Measurements from ENCODE around the gene FHL1. TPM values are rescaled to one million over a fixed set of nuclear protein-coding genes. Genes with fewer than 3 reads are reported as not detected.

Gene FHL1
- polyA plus RNA-seq, 4 donors = 8.7 to 97.5 (median 62.1) TPM

- FAIRE-seq (peak; percentile 94), DNase-seq (peak; percentile 27 to 73)
- Histone ChIP-seq H3K27ac (ENCODE audit: low read depth in 1 of 3, low read length in 2 of 3) (no peak overlapping the region), H3K27me3 (ENCODE audit: control insufficient read depth in 3 of 3, insufficient read depth in 3 of 3, low read length in 3 of 3) (no peaks in the 10 kb centered on the region), H3K4me3 (ENCODE audit: low read depth in 1 of 3, low read length in 3 of 3) (no peak overlapping the region), H3K9me3 (ENCODE audit: control insufficient read depth in 2 of 2, insufficient read depth in 1 of 2, low read depth in 1 of 2, low read length in 1 of 2) (no peaks in the 10 kb centered on the region), H3K36me3 (ENCODE audit: control insufficient read depth in 3 of 3, insufficient read depth in 2 of 3, low read depth in 1 of 3, low read length in 3 of 3) (no peaks in the 10 kb centered on the region), H3K4me1 (ENCODE audit: control insufficient read depth in 3 of 3, insufficient read depth in 2 of 3, low read depth in 1 of 3, low read length in 2 of 3) (no peaks in the 10 kb centered on the region)
- WGBS, 3 donors = 22 to 56% (median 55%) methylated on average over 4 of the region's 4 CpGs
These were observed 35.8 kb downstream of the FHL1 start for GRCh38 chrX:136183172-136183571.

GRCh38 chrX:136183917-136184316, 36.6 kb downstream of the FHL1 start:
- H3K4me1 ChIP-seq (ENCODE audit: control insufficient read depth in 3 of 3, insufficient read depth in 2 of 3, low read depth in 1 of 3, low read length in 2 of 3) = no peaks in the 10 kb centered on the region
- H3K9me3 ChIP-seq (ENCODE audit: control insufficient read depth in 2 of 2, insufficient read depth in 1 of 2, low read depth in 1 of 2, low read length in 1 of 2) = no peaks in the 10 kb centered on the region
- 40 to 57% (median 49%) methylated on average over 1 of the region's 1 CpG for WGBS, 3 donors
- FAIRE-seq = no peak
- H3K4me3 ChIP-seq (ENCODE audit: low read depth in 1 of 3, low read length in 3 of 3) = no peak overlapping the region
- no peak overlapping the region for H3K27ac ChIP-seq (ENCODE audit: low read depth in 1 of 3, low read length in 2 of 3)
- H3K27me3 ChIP-seq (ENCODE audit: control insufficient read depth in 3 of 3, insufficient read depth in 3 of 3, low read length in 3 of 3) = no peaks in the 10 kb centered on the region
- H3K36me3 ChIP-seq (ENCODE audit: control insufficient read depth in 3 of 3, insufficient read depth in 2 of 3, low read depth in 1 of 3, low read length in 3 of 3) = no peaks in the 10 kb centered on the region
- no peak for DNase-seq

GRCh38 chrX:136185401-136186022, 38.2 kb downstream of the FHL1 start:
- H3K9me3 ChIP-seq (ENCODE audit: control insufficient read depth in 2 of 2, insufficient read depth in 1 of 2, low read depth in 1 of 2, low read length in 1 of 2) = no peaks in the 10 kb centered on the region
- no peak for FAIRE-seq
- H3K27ac ChIP-seq (ENCODE audit: low read depth in 1 of 3, low read length in 2 of 3) = peak overlapping the region in 1 of 3 donors; percentile 44
- 8 to 25% (median 19%) methylated on average over 8 of the region's 8 CpGs for WGBS, 3 donors
- H3K4me3 ChIP-seq (ENCODE audit: low read depth in 1 of 3, low read length in 3 of 3) = no peak overlapping the region
- no peak for DNase-seq
- no peaks in the 10 kb centered on the region for H3K36me3 ChIP-seq (ENCODE audit: control insufficient read depth in 3 of 3, insufficient read depth in 2 of 3, low read depth in 1 of 3, low read length in 3 of 3)
- H3K4me1 ChIP-seq (ENCODE audit: control insufficient read depth in 3 of 3, insufficient read depth in 2 of 3, low read depth in 1 of 3, low read length in 2 of 3) = no peaks in the 10 kb centered on the region
- no peaks in the 10 kb centered on the region for H3K27me3 ChIP-seq (ENCODE audit: control insufficient read depth in 3 of 3, insufficient read depth in 3 of 3, low read length in 3 of 3)

- DNase-seq (no peak), FAIRE-seq (no peak)
- Histone ChIP-seq H3K4me1 (ENCODE audit: control insufficient read depth in 3 of 3, insufficient read depth in 2 of 3, low read depth in 1 of 3, low read length in 2 of 3) (no peaks in the 10 kb centered on the region), H3K27ac (ENCODE audit: low read depth in 1 of 3, low read length in 2 of 3) (no peak overlapping the region), H3K36me3 (ENCODE audit: control insufficient read depth in 3 of 3, insufficient read depth in 2 of 3, low read depth in 1 of 3, low read length in 3 of 3) (no peaks in the 10 kb centered on the region), H3K27me3 (ENCODE audit: control insufficient read depth in 3 of 3, insufficient read depth in 3 of 3, low read length in 3 of 3) (no peaks in the 10 kb centered on the region), H3K9me3 (ENCODE audit: control insufficient read depth in 2 of 2, insufficient read depth in 1 of 2, low read depth in 1 of 2, low read length in 1 of 2) (no peaks in the 10 kb centered on the region), H3K4me3 (ENCODE audit: low read depth in 1 of 3, low read length in 3 of 3) (no peak overlapping the region)
- WGBS, 3 donors = 40 to 68% (median 50%) methylated on average over 3 of the region's 3 CpGs
These were observed 38.7 kb downstream of the FHL1 start for GRCh38 chrX:136186023-136186413.

GRCh38 chrX:136189222-136189621, 41.9 kb downstream of the FHL1 start:
- no peak overlapping the region for H3K4me3 ChIP-seq (ENCODE audit: low read depth in 1 of 3, low read length in 3 of 3)
- WGBS, 3 donors = 21 to 57% (median 48%) methylated on average over 2 of the region's 2 CpGs
- no peak overlapping the region for H3K27ac ChIP-seq (ENCODE audit: low read depth in 1 of 3, low read length in 2 of 3)
- no peaks in the 10 kb centered on the region for H3K36me3 ChIP-seq (ENCODE audit: control insufficient read depth in 3 of 3, insufficient read depth in 2 of 3, low read depth in 1 of 3, low read length in 3 of 3)
- no peaks in the 10 kb centered on the region for H3K9me3 ChIP-seq (ENCODE audit: control insufficient read depth in 2 of 2, insufficient read depth in 1 of 2, low read depth in 1 of 2, low read length in 1 of 2)
- H3K4me1 ChIP-seq (ENCODE audit: control insufficient read depth in 3 of 3, insufficient read depth in 2 of 3, low read depth in 1 of 3, low read length in 2 of 3) = peaks cover 0 to 8% (median 0%) of the 10 kb centered on the region in 3 donors
- DNase-seq = peak; percentile 14 to 54
- H3K27me3 ChIP-seq (ENCODE audit: control insufficient read depth in 3 of 3, insufficient read depth in 3 of 3, low read length in 3 of 3) = no peaks in the 10 kb centered on the region
- no peak for FAIRE-seq

GRCh38 chrX:136190038-136190713, 42.8 kb downstream of the FHL1 start:
- Histone ChIP-seq H3K9me3 (ENCODE audit: control insufficient read depth in 2 of 2, insufficient read depth in 1 of 2, low read depth in 1 of 2, low read length in 1 of 2) (no peaks in the 10 kb centered on the region), H3K4me1 (ENCODE audit: control insufficient read depth in 3 of 3, insufficient read depth in 2 of 3, low read depth in 1 of 3, low read length in 2 of 3) (peaks cover 0 to 10% (median 2%) of the 10 kb centered on the region in 3 donors), H3K27me3 (ENCODE audit: control insufficient read depth in 3 of 3, insufficient read depth in 3 of 3, low read length in 3 of 3) (no peaks in the 10 kb centered on the region), H3K4me3 (ENCODE audit: low read depth in 1 of 3, low read length in 3 of 3) (no peak overlapping the region), H3K27ac (ENCODE audit: low read depth in 1 of 3, low read length in 2 of 3) (peak overlapping the region in 1 of 3 donors; percentile 2), H3K36me3 (ENCODE audit: control insufficient read depth in 3 of 3, insufficient read depth in 2 of 3, low read depth in 1 of 3, low read length in 3 of 3) (no peaks in the 10 kb centered on the region)
- no peak for DNase-seq
- no peak for FAIRE-seq
- 65 to 78% (median 74%) methylated on average over 9 to 10 of the region's 10 CpGs for WGBS, 3 donors

GRCh38 chrX:136191171-136191570, 43.8 kb downstream of the FHL1 start:
- 71 to 90% (median 72%) methylated on average over 6 of the region's 6 CpGs for WGBS, 3 donors
- FAIRE-seq (no peak), DNase-seq (no peak)
- Histone ChIP-seq H3K27ac (ENCODE audit: low read depth in 1 of 3, low read length in 2 of 3) (peak overlapping the region in 1 of 3 donors; percentile 39), H3K27me3 (ENCODE audit: control insufficient read depth in 3 of 3, insufficient read depth in 3 of 3, low read length in 3 of 3) (no peaks in the 10 kb centered on the region), H3K4me1 (ENCODE audit: control insufficient read depth in 3 of 3, insufficient read depth in 2 of 3, low read depth in 1 of 3, low read length in 2 of 3) (peaks cover 0 to 10% (median 2%) of the 10 kb centered on the region in 3 donors), H3K9me3 (ENCODE audit: control insufficient read depth in 2 of 2, insufficient read depth in 1 of 2, low read depth in 1 of 2, low read length in 1 of 2) (no peaks in the 10 kb centered on the region), H3K4me3 (ENCODE audit: low read depth in 1 of 3, low read length in 3 of 3) (no peak overlapping the region), H3K36me3 (ENCODE audit: control insufficient read depth in 3 of 3, insufficient read depth in 2 of 3, low read depth in 1 of 3, low read length in 3 of 3) (no peaks in the 10 kb centered on the region)

GRCh38 chrX:136192135-136192534, 44.8 kb downstream of the FHL1 start:
- peaks cover 0 to 10% (median 2%) of the 10 kb centered on the region in 3 donors for H3K4me1 ChIP-seq (ENCODE audit: control insufficient read depth in 3 of 3, insufficient read depth in 2 of 3, low read depth in 1 of 3, low read length in 2 of 3)
- FAIRE-seq (no peak), DNase-seq (no peak)
- H3K9me3 ChIP-seq (ENCODE audit: control insufficient read depth in 2 of 2, insufficient read depth in 1 of 2, low read depth in 1 of 2, low read length in 1 of 2) = no peaks in the 10 kb centered on the region
- H3K27me3 ChIP-seq (ENCODE audit: control insufficient read depth in 3 of 3, insufficient read depth in 3 of 3, low read length in 3 of 3) = no peaks in the 10 kb centered on the region
- no peak overlapping the region for H3K4me3 ChIP-seq (ENCODE audit: low read depth in 1 of 3, low read length in 3 of 3)
- no peak overlapping the region for H3K27ac ChIP-seq (ENCODE audit: low read depth in 1 of 3, low read length in 2 of 3)
- 65 to 88% (median 76%) methylated on average over 2 of the region's 2 CpGs for WGBS, 3 donors
- no peaks in the 10 kb centered on the region for H3K36me3 ChIP-seq (ENCODE audit: control insufficient read depth in 3 of 3, insufficient read depth in 2 of 3, low read depth in 1 of 3, low read length in 3 of 3)

All from small intestine (tissue), 7 donors.